WI38 (cell line): ENCODE results near the gene LTBP4.
"Not testable (repeated sequence)": the region's sequence is repeated elsewhere in the genome, so short reads cannot be mapped to it uniquely, and the experiment has no call there.

Source experiments
- H3K4me3 ChIP-seq: 2 replicates; pipeline ENCODE4 v1.5.1; 2011; ENCODE audit warnings: low read depth, mild to moderate bottlenecking, control low read depth, low read length
- TF ChIP-seq, protein P1 (sequence below): IDR thresholded peaks from 2 replicates; pipeline ENCODE4 v1.5.1; 2012; ENCODE audit warnings: low read depth, mild to moderate bottlenecking, control low read depth, low read length

LTBP4 gene

GRCh38 chr19:40622773-40623075, 21.6 kb downstream of the LTBP4 start:
- TF ChIP-seq, protein P1, sequence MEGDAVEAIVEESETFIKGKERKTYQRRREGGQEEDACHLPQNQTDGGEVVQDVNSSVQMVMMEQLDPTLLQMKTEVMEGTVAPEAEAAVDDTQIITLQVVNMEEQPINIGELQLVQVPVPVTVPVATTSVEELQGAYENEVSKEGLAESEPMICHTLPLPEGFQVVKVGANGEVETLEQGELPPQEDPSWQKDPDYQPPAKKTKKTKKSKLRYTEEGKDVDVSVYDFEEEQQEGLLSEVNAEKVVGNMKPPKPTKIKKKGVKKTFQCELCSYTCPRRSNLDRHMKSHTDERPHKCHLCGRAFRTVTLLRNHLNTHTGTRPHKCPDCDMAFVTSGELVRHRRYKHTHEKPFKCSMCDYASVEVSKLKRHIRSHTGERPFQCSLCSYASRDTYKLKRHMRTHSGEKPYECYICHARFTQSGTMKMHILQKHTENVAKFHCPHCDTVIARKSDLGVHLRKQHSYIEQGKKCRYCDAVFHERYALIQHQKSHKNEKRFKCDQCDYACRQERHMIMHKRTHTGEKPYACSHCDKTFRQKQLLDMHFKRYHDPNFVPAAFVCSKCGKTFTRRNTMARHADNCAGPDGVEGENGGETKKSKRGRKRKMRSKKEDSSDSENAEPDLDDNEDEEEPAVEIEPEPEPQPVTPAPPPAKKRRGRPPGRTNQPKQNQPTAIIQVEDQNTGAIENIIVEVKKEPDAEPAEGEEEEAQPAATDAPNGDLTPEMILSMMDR = no peak
- H3K4me3 ChIP-seq = no peak overlapping the region

DNA sequence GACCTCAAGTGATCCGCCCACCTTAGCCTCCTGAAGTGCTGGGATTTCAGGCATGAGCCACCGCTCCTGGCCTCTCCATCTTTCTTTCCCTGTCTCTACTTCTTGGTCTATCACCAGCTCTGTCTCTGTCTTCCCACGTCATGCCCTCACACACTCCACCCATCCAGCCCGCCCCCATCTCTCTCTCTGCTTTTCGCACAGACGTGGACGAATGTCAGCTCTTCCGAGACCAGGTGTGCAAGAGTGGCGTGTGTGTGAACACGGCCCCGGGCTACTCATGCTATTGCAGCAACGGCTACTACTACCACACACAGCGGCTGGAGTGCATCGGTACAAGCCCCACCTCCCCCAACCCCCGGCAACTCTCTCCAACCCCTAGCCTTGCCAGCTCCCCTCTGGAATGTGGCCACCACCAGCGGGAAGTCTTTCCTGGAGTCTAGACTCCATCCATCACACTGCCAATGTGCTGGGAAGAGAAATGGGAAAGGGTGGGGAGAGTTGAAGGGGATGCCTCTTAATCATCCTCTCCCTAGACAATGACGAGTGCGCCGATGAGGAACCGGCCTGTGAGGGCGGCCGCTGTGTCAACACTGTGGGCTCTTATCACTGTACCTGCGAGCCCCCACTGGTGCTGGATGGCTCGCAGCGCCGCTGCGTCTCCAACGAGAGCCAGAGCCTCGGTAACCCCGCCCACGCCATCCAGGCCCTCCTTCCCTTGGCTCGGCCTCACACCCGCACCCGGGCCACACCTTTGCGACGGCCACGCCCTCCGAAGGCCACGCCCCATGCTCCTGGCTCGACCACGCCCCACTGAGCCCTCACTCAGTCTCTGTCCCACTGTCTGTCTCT, 22.5 kb downstream of the LTBP4 start:
- H3K4me3 ChIP-seq = no peak overlapping the region
- TF ChIP-seq, protein P1 = no peak

GRCh38 chr19:40624369-40625153, 23.4 kb downstream of the LTBP4 start:
- H3K4me3 ChIP-seq = not testable (repeated sequence)

- H3K4me3 ChIP-seq = no peak overlapping the region
- TF ChIP-seq, protein P1 = no peak
These were observed 24.4 kb downstream of the LTBP4 start for GRCh38 chr19:40625406-40626120.

GRCh38 chr19:40626918-40627317, 25.7 kb downstream of the LTBP4 start:
- TF ChIP-seq, protein P1 = no peak
- no peak overlapping the region for H3K4me3 ChIP-seq

DNA sequence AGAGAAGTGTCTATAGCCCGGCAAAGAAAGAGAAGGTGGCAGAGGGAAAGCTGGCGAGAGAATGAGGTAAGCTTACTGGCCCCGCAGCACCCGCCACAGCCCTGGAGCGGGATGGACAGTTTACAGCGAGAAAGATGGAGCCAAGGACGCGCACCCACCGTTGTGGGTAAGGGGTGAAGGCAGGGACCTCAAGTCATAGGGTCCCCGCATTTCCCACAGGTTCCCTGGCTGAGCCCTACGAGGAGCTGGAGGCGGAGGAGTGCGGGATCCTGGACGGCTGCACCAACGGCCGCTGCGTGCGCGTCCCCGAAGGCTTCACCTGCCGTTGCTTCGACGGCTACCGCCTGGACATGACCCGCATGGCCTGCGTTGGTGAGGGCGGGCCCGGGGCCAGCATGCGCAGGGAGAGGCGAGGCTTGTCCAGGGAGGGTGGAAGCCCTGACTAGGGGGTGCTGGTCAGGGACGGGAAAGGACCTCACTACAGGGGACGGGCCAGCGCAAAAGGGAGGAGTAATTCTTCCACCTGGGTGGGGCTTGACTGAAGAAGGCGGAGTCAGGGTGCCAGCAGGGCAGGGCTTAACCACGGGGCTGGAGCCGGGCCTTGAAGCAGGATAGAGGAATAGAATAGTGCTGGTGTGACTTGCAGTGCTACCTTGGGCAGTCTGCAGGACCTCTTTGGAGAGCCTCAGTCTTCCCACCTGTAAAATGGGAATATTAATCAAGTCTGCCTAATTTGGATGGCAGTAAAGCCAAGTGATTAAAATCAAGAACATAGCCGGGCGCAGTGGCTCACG, 26.5 kb downstream of the LTBP4 start:
- TF ChIP-seq, protein P1 = no peak
- no peak overlapping the region for H3K4me3 ChIP-seq

- TF ChIP-seq, protein P1 = no peak
- H3K4me3 ChIP-seq = no peak overlapping the region
These were observed 28.2 kb downstream of the LTBP4 start for GRCh38 chr19:40629346-40629745.
